Stomach (tissue), 9 donors: ENCODE measurements around the gene TAF1A. TPM values are rescaled to one million over a fixed set of nuclear protein-coding genes. Genes with fewer than 3 reads are reported as not detected.

Source experiments
- DNase-seq, 2 donors: peaks; one replicate each; pipeline versions ENCODE4 v3.0.0 to v3.0.0-alpha.2; 2013 to 2019
- H3K27ac ChIP-seq, 5 donors: fragments of 200-600 bp in 4 of 5; sonication (generic) in 4 of 5; one replicate each; pipeline ENCODE4 v1.5.1; 2013 to 2019; ENCODE audit warnings: mild to moderate bottlenecking in 1 of 5, moderate library complexity in 1 of 5
- H3K27me3 ChIP-seq, 3 donors: fragments of 200-600 bp; sonication (generic); one replicate each; pipeline ENCODE4 v1.5.1; 2017 to 2019; ENCODE audit warnings: mixed run types in 1 of 3
- H3K36me3 ChIP-seq, 4 donors: fragments of 200-600 bp; sonication (generic); 1 replicate in 3 of 4; 2 replicates in 1 of 4; pipeline ENCODE4 v1.5.1; 2016 to 2019
- H3K4me1 ChIP-seq, 4 donors: fragments of 200-600 bp; sonication (generic); one replicate each; pipeline ENCODE4 v1.5.1; 2016 to 2019
- H3K4me3 ChIP-seq, 4 donors: fragments of 200-600 bp; sonication (generic) in 3 of 4; one replicate each; pipeline ENCODE4 v1.5.1; 2016 to 2019; ENCODE audit warnings: mild to moderate bottlenecking in 1 of 4
- H3K9me3 ChIP-seq, 4 donors: fragments of 200-600 bp; sonication (generic); one replicate each; pipeline ENCODE4 v1.5.1; 2016 to 2019
- EP300 ChIP-seq: sonication (generic); formaldehyde crosslinking; IDR thresholded peaks from one replicate; pipeline ENCODE4 v1.6.1; 2017; ENCODE audit warnings: antibody characterized with exemption
- POLR2A ChIP-seq, 4 donors: fragments of 450-650 bp; IDR thresholded peaks; one replicate each; pipeline ENCODE4 v1.6.1; 2016; ENCODE audit warnings: antibody characterized with exemption in 4 of 4, control low read depth in 2 of 4, mild to moderate bottlenecking in 1 of 4, moderate library complexity in 1 of 4
- POLR2AphosphoS5 ChIP-seq, 3 donors: sonication (generic); formaldehyde crosslinking; IDR thresholded peaks; one replicate each; pipeline ENCODE4 v1.6.1; 2016; ENCODE audit warnings: antibody characterized with exemption in 3 of 3
- WGBS, 5 donors: extraction: QIAGEN DNeasy Blood & Tissue Kit in 3 of 5; methylation state at CpG; one replicate each; pipeline versions ENCODE4 v1.1.5 to v1.1.7; 2013 to 2018; 5-methylcytosine and 5-hydroxymethylcytosine counted together
- intact Hi-C: fragments of 100-400 bp; cut with DNase I; formaldehyde crosslinking; loops from one replicate; pipeline ENCODE4 v1.15.1; 2023; ENCODE audit warnings: low total_unique reads
- polyA plus RNA-seq, 3 donors: library from polyadenylated mRNA; stranded (reverse); fragments of 200-250 nt; gene quantifications; one replicate each; pipeline ENCODE4 v1.2.3, GENCODE V29; 2013
- total RNA-seq, 5 donors: library from RNA; depleted of rRNA; stranded (reverse); fragments of >200 nt; gene quantifications; one replicate each; pipeline versions ENCODE4 v1.1.0 to v1.2.3, GENCODE V29; 2014 to 2016
- TF ChIP-seq, protein P1 (sequence below), 7 experiments: fragments of 450-650 bp in 4 of 7; fragments of 200-600 bp in 3 of 7; sonication (generic) in 3 of 7; IDR thresholded peaks; one replicate each; pipeline ENCODE4 v1.5.1; 2016 to 2019; ENCODE audit warnings: antibody characterized with exemption in 7 of 7, control low read depth in 2 of 7, mild to moderate bottlenecking in 1 of 7
- donor health status: healthy with polysubstance abuse.
- donor health status: Bipolar disorder and iron deficiency.
- donor health status: healthy.

The TAF1A gene
- total and polyA plus RNA-seq, 8 donors, result 1.3 to 35.6 (median 3.6) TPM

DNA sequence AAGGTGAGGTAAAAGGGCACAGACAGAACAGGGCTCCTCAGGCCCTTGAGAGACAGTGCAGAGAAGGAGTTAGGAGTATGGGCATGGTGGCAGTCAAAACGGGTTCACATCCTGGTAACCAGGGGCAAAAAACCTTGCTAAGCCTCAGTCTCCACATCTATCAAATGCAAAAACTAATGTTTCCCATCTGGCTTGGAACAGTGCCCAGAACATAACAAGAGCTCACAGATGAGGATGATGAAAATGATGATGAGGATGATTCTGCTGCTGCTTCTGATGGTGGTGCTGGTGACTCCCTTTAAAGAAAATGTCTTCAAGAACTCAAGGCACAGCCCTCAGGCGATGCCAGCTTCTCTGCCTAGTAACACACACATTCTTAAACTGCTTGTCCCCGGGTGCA lies 65.9 kb downstream of the TAF1A start:
- 58 to 82% (median 77%) methylated on average over 3 of the region's 3 CpGs for WGBS, 5 donors
- intact Hi-C loops, result no loop called here
- no peak for TF ChIP-seq EP300
- no peaks in the 10 kb centered on the region for H3K27me3 ChIP-seq
- H3K4me1 ChIP-seq, result no peaks in the 10 kb centered on the region
- no peak for DNase-seq
- H3K4me3 ChIP-seq, result no peak overlapping the region
- no peaks in the 10 kb centered on the region for H3K9me3 ChIP-seq
- no peaks in the 10 kb centered on the region for H3K36me3 ChIP-seq
- H3K27ac ChIP-seq, result no peak overlapping the region

DNA sequence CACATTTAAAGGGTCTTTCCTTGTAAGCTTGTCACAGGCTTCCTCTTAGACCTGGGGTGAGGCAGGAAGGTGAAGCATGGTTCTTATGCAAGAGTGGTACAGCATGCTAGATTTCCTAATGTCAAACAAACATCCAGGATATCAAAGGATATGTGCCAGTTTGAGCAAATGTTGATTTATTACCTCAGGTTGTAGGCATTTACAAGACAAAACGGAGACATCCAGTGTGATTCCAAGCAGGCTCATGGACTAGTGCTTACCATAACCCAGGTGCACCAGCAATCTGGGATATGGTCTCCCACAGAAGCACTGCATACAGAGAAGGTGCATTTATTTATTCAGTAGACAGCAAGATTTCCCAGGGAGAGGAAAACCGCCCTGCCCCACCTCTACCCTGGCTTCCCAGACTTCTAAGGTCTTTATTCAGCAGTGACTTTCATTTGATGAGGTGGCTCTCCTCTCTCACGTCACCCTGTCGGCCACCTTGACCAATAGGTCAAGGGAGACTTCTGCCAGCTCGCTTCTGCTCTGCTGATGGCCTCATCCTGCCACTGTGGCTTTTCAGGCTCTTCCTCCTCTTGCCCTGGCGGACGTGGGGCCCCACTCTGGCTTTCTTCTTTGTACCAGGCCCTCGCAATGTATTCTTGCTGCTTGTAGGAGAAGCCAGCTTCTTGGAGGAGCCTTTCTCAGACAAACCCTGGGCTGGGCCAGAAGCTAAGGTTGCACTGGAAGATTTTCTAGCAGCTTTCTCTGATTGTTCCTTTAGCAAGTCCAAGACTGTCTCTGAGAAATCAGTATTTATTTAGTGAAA lies 67.4 kb downstream of the TAF1A start:
- H3K9me3 ChIP-seq, result no peaks in the 10 kb centered on the region
- WGBS, 5 donors, result 82 to 84% (median 83%) methylated on average over 8 of the region's 8 CpGs
- no peaks in the 10 kb centered on the region for H3K36me3 ChIP-seq
- no peak overlapping the region for H3K27ac ChIP-seq
- no peak for DNase-seq
- intact Hi-C loops, result no loop called here
- TF ChIP-seq POLR2AphosphoS5 (IDR thresholded peaks at IDR 0.05) (no peak), POLR2A (IDR thresholded peaks at IDR 0.05) (no peak), EP300 (no peak)
- TF ChIP-seq, protein P1, sequence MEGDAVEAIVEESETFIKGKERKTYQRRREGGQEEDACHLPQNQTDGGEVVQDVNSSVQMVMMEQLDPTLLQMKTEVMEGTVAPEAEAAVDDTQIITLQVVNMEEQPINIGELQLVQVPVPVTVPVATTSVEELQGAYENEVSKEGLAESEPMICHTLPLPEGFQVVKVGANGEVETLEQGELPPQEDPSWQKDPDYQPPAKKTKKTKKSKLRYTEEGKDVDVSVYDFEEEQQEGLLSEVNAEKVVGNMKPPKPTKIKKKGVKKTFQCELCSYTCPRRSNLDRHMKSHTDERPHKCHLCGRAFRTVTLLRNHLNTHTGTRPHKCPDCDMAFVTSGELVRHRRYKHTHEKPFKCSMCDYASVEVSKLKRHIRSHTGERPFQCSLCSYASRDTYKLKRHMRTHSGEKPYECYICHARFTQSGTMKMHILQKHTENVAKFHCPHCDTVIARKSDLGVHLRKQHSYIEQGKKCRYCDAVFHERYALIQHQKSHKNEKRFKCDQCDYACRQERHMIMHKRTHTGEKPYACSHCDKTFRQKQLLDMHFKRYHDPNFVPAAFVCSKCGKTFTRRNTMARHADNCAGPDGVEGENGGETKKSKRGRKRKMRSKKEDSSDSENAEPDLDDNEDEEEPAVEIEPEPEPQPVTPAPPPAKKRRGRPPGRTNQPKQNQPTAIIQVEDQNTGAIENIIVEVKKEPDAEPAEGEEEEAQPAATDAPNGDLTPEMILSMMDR (IDR thresholded peaks at IDR 0.05), result no peak
- no peaks in the 10 kb centered on the region for H3K4me1 ChIP-seq
- H3K27me3 ChIP-seq, result no peaks in the 10 kb centered on the region
- H3K4me3 ChIP-seq, result no peak overlapping the region

DNA sequence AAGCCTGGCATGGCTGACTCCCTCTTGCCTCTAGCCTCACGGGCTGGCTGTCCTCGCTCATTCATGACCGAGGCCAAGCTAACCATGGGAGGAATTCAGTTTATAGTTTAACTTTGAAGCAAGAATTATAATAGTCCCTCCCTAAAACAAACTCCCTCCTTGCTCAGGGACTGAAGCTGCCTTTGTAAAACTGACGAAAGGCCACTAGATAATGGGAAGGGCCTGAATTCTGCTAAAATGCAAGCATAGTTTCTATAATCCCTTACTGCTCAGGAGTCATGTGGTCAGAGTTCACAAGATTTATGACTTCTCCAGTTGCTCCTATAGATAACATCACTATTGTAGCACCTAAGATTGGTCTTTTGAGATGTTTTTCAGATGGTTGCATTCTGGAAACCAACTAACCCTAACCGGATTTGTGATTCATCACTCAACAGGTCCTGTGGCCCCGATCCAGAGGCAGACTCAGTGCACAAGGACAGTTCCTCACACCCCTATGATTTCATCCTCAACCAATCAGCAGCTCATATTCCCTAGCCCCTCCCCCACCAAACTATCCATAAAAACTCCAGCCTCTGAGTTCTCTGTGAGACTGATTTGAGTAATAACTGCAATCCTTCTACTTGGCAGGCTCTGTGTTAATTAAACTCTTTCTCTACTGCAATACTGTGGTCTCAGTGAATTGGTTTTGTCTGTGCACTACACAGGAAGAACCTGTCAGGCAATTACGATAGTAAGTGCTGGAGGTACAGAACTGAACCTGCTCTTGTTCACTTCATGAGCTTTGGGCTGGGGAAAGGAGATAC lies 68.2 kb downstream of the TAF1A start:
- intact Hi-C loops, result no loop called here

More for the DNA sequence above, 68.2 kb downstream of the TAF1A start:
- Histone ChIP-seq H3K27me3 (no peaks in the 10 kb centered on the region), H3K36me3 (no peaks in the 10 kb centered on the region), H3K27ac (no peak overlapping the region), H3K9me3 (no peaks in the 10 kb centered on the region), H3K4me1 (no peaks in the 10 kb centered on the region), H3K4me3 (no peak overlapping the region)
- WGBS, 5 donors, result 77 to 91% (median 85%) methylated on average over 7 of the region's 7 CpGs
- DNase-seq, result no peak
- TF ChIP-seq, protein P1 (IDR thresholded peaks at IDR 0.05), result no peak
- TF ChIP-seq POLR2AphosphoS5 (IDR thresholded peaks at IDR 0.05) (no peak), EP300 (no peak), POLR2A (IDR thresholded peaks at IDR 0.05) (no peak)

Other genes starting within 250 kb of the TAF1A start
- not detected for gene HHIPL2, start 41.8 kb downstream of the TAF1A start, total RNA-seq
- gene HHIPL2, start 41.8 kb downstream of the TAF1A start, polyA plus RNA-seq, result under 1 TPM in 1 of 3 donors, not detected in 2; 0.20 TPM
- 100 to 1,000 TPM in 1 of 5 donors, 10 to 100 TPM in 4; 25.0 to 122 (median 94.6) TPM for gene MIA3, start 28.2 kb upstream of the TAF1A start, total RNA-seq
- 10 to 100 TPM in 2 of 3 donors, 1 to 10 TPM in 1; 8.7 to 24.3 (median 15.5) TPM for gene MIA3, start 28.2 kb upstream of the TAF1A start, polyA plus RNA-seq
- gene AIDA, start 122.6 kb upstream of the TAF1A start, total RNA-seq, result 10 to 100 TPM; 31.2 to 63.5 (median 36.6) TPM
- gene AIDA, start 122.6 kb upstream of the TAF1A start, polyA plus RNA-seq, result 10 to 100 TPM; 29.7 to 59.7 (median 52.9) TPM
- gene BROX, start 122.6 kb upstream of the TAF1A start, total RNA-seq, result 10 to 100 TPM in 4 of 5 donors, 1 to 10 TPM in 1; 4.3 to 57.3 (median 39.4) TPM
- 10 to 100 TPM; 12.3 to 21.2 (median 13.5) TPM for gene BROX, start 122.6 kb upstream of the TAF1A start, polyA plus RNA-seq
- 10 to 100 TPM in 2 of 5 donors, 1 to 10 TPM in 1, not detected in 2; 4.1 to 39.7 (median 21.9) TPM for gene FAM177B, start 147.3 kb upstream of the TAF1A start, total RNA-seq
- 10 to 100 TPM in 1 of 3 donors, 1 to 10 TPM in 2; 2.0 to 53.9 (median 5.9) TPM for gene FAM177B, start 147.3 kb upstream of the TAF1A start, polyA plus RNA-seq
- gene DISP1, start 225.1 kb upstream of the TAF1A start, total RNA-seq, result 100 to 1,000 TPM in 1 of 5 donors, 10 to 100 TPM in 2, 1 to 10 TPM in 1, not detected in 1; 4.9 to 277 (median 18.8) TPM
- gene DISP1, start 225.1 kb upstream of the TAF1A start, polyA plus RNA-seq, result 1 to 10 TPM in 2 of 3 donors, under 1 TPM in 1; 0.87 to 2.6 (median 1.9) TPM